HCT116 (cell line): ENCODE results near the gene TMEM117.

Experiments used
- CEBPB ChIP-seq: IDR thresholded peaks from 2 replicates; pipeline ENCODE4 v1.6.1; 2012; ENCODE audit warnings: low read depth
- EZH2 ChIP-seq: fragments of 200-600 bp; sonication (generic); IDR thresholded peaks from 2 replicates; pipeline ENCODE4 v1.6.1; 2017; ENCODE audit warnings: antibody characterized with exemption, mixed run types
- EZH2phosphoT487 ChIP-seq: fragments of 200-600 bp; IDR thresholded peaks from 2 replicates; pipeline ENCODE4 v1.6.1; 2018; ENCODE audit warnings: antibody characterized with exemption, borderline replicate concordance
- POLR2A ChIP-seq: IDR thresholded peaks from 2 replicates; pipeline ENCODE4 v1.7.0; 2011; ENCODE audit warnings: borderline replicate concordance; ENCODE audit not compliant: insufficient read depth, insufficient read length; ENCODE audit errors: extremely low read depth
- POLR2AphosphoS5 ChIP-seq: IDR thresholded peaks from 2 replicates; pipeline ENCODE4 v1.6.1; 2011; ENCODE audit warnings: mild to moderate bottlenecking, low read depth, low read length, moderate library complexity
- SP1 ChIP-seq: IDR thresholded peaks from 2 replicates; pipeline ENCODE4 v1.6.1; 2012; ENCODE audit warnings: low read depth
- TCF7L2 ChIP-seq: IDR thresholded peaks from 2 replicates; pipeline ENCODE4 v1.7.0; 2011; ENCODE audit warnings: borderline replicate concordance, inconsistent platforms; ENCODE audit not compliant: insufficient read depth, insufficient read length; ENCODE audit errors: extremely low read depth
- YY1 ChIP-seq: IDR thresholded peaks from 2 replicates; pipeline ENCODE4 v1.6.1; 2011; ENCODE audit warnings: low read length, low read depth, moderate library complexity, mild to moderate bottlenecking; ENCODE audit not compliant: insufficient replicate concordance; ENCODE audit errors: extremely low read depth
- TF ChIP-seq, protein P1 (sequence below): IDR thresholded peaks from 2 replicates; pipeline ENCODE4 v1.6.1; 2011; ENCODE audit warnings: mild to moderate bottlenecking, low read length, moderate library complexity; ENCODE audit not compliant: insufficient replicate concordance; ENCODE audit errors: extremely low read depth
- TF ChIP-seq, protein P2 (sequence below), 3 experiments: fragments of 200-600 bp in 1 of 3; sonication (generic) in 1 of 3; IDR thresholded peaks in 2 of 3; conservative IDR thresholded peaks in 1 of 3; 2 replicates each; pipeline ENCODE4 v1.5.1; 2012 to 2017; ENCODE audit warnings: low read depth in 2 of 3, low read length in 2 of 3, antibody characterized with exemption in 1 of 3, borderline replicate concordance in 1 of 3, control low read depth in 1 of 3, mild to moderate bottlenecking in 1 of 3, mixed read lengths in 1 of 3, mixed run types in 1 of 3, moderate library complexity in 1 of 3; ENCODE audit not compliant: insufficient read depth in 1 of 3
- TF ChIP-seq, protein P3 (sequence below): IDR thresholded peaks from 2 replicates; pipeline ENCODE4 v1.6.1; 2012

DNA sequence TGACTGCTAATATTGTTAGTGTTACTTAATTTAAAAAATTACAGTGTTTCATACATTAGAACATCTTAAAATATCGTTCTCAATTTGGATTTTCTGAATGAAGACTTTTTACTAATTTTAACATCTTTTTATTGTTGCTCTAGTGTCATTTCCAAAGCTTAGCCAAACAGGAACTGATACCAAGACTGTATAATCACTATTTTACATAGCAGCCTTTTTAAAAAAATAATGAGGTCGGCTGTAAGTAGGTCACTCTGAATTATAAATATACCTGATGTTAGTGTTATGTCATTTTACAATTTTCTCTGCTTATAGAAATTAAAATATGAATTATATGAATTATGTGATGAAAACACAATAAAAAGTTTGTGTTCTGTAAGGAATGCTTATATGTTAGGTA lies 321.5 kb downstream of the TMEM117 start:
- TF ChIP-seq, protein P1, sequence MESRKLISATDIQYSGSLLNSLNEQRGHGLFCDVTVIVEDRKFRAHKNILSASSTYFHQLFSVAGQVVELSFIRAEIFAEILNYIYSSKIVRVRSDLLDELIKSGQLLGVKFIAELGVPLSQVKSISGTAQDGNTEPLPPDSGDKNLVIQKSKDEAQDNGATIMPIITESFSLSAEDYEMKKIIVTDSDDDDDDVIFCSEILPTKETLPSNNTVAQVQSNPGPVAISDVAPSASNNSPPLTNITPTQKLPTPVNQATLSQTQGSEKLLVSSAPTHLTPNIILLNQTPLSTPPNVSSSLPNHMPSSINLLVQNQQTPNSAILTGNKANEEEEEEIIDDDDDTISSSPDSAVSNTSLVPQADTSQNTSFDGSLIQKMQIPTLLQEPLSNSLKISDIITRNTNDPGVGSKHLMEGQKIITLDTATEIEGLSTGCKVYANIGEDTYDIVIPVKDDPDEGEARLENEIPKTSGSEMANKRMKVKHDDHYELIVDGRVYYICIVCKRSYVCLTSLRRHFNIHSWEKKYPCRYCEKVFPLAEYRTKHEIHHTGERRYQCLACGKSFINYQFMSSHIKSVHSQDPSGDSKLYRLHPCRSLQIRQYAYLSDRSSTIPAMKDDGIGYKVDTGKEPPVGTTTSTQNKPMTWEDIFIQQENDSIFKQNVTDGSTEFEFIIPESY, result no peak
- TF ChIP-seq, protein P2, sequence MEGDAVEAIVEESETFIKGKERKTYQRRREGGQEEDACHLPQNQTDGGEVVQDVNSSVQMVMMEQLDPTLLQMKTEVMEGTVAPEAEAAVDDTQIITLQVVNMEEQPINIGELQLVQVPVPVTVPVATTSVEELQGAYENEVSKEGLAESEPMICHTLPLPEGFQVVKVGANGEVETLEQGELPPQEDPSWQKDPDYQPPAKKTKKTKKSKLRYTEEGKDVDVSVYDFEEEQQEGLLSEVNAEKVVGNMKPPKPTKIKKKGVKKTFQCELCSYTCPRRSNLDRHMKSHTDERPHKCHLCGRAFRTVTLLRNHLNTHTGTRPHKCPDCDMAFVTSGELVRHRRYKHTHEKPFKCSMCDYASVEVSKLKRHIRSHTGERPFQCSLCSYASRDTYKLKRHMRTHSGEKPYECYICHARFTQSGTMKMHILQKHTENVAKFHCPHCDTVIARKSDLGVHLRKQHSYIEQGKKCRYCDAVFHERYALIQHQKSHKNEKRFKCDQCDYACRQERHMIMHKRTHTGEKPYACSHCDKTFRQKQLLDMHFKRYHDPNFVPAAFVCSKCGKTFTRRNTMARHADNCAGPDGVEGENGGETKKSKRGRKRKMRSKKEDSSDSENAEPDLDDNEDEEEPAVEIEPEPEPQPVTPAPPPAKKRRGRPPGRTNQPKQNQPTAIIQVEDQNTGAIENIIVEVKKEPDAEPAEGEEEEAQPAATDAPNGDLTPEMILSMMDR (IDR thresholded peaks at IDR 0.05 in 2 of 3, conservative IDR thresholded peaks at IDR 0.05 in 1 of 3; ENCODE audit: borderline replicate concordance in 1 of 3, insufficient read depth in 1 of 3, low read depth in 2 of 3, low read length in 2 of 3), result no peak
- TF ChIP-seq, protein P3, sequence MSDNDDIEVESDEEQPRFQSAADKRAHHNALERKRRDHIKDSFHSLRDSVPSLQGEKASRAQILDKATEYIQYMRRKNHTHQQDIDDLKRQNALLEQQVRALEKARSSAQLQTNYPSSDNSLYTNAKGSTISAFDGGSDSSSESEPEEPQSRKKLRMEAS, result no peak
- TF ChIP-seq POLR2A (no peak), EZH2 (no peak), TCF7L2 (no peak), YY1 (no peak), EZH2phosphoT487 (no peak), SP1 (no peak), CEBPB (no peak), POLR2AphosphoS5 (no peak)
